GM23338 (cell line): ENCODE data around the gene CDKN2AIP. TPM values are rescaled to one million over a fixed set of nuclear protein-coding genes. Genes with fewer than 3 reads are reported as not detected.

ENCODE experiments used
- ATAC-seq: fragments of 200-7000 bp; cut with Tn5 transposase; 3 replicates; pipeline ENCODE4 v1.9.1; 2020
- DNase-seq: peaks from one replicate; pipeline ENCODE4 v3.0.0-alpha.2; 2015; ENCODE audit warnings: low spot score
- H2AFZ ChIP-seq: fragments of 200-600 bp; sonication (generic); 2 replicates; pipeline ENCODE4 v1.8.0; 2016; ENCODE audit warnings: antibody characterized with exemption, mild to moderate bottlenecking, moderate library complexity
- H3F3A ChIP-seq: fragments of 200-600 bp; sonication (generic); replicated peaks from 2 replicates; pipeline ENCODE4 v1.8.0; 2017; ENCODE audit warnings: antibody characterized with exemption, mixed run types, low read depth
- H3K27ac ChIP-seq: fragments of 200-600 bp; sonication (generic); 2 replicates; pipeline ENCODE4 v1.6.1; 2016; ENCODE audit warnings: low read depth
- H3K27me3 ChIP-seq: fragments of 200-600 bp; sonication (generic); 2 replicates; pipeline ENCODE4 v1.8.0; 2016; ENCODE audit warnings: mild to moderate bottlenecking, mixed run types, moderate library complexity; ENCODE audit not compliant: insufficient read depth
- H3K36me3 ChIP-seq: fragments of 200-600 bp; sonication (generic); 2 replicates; pipeline ENCODE4 v1.8.0; 2016; ENCODE audit warnings: mild to moderate bottlenecking; ENCODE audit not compliant: insufficient read depth
- H3K4me1 ChIP-seq: fragments of 200-600 bp; sonication (generic); 2 replicates; pipeline ENCODE4 v1.8.0; 2016; ENCODE audit warnings: mild to moderate bottlenecking, moderate library complexity; ENCODE audit not compliant: insufficient read depth
- H3K4me2 ChIP-seq: fragments of 200-600 bp; sonication (generic); 2 replicates; pipeline ENCODE4 v1.7.1; 2017; ENCODE audit warnings: mixed run types
- H3K4me3 ChIP-seq: fragments of 200-600 bp; sonication (generic); 2 replicates; pipeline ENCODE4 v1.6.1; 2016; ENCODE audit warnings: mixed run types
- H3K79me2 ChIP-seq: fragments of 200-600 bp; sonication (generic); replicated peaks from 2 replicates; pipeline ENCODE4 v1.8.0; 2017; ENCODE audit warnings: mild to moderate bottlenecking; ENCODE audit not compliant: insufficient read depth
- H3K9me2 ChIP-seq: fragments of 200-600 bp; sonication (generic); 2 replicates; pipeline ENCODE4 v1.8.0; 2017; ENCODE audit not compliant: insufficient read depth
- H4K20me1 ChIP-seq: fragments of 200-600 bp; sonication (generic); replicated peaks from 2 replicates; pipeline ENCODE4 v1.8.0; 2017; ENCODE audit warnings: mild to moderate bottlenecking; ENCODE audit not compliant: insufficient read depth
- H3K27ac Mint-ChIP-seq: 2 replicates; pipeline ENCODE4 v1.8.0; 2020; ENCODE audit warnings: inconsistent platforms, mild to moderate bottlenecking, moderate library complexity, mixed read lengths
- H3K27me3 Mint-ChIP-seq: 3 replicates; pipeline ENCODE4 v1.8.0; 2022; ENCODE audit warnings: low read depth, mild to moderate bottlenecking, moderate library complexity, mixed read lengths, inconsistent platforms; ENCODE audit not compliant: insufficient read depth, poor library complexity
- H3K36me3 Mint-ChIP-seq: 3 replicates; pipeline ENCODE4 v1.8.0; 2021; ENCODE audit warnings: low read depth, mild to moderate bottlenecking, inconsistent platforms, moderate library complexity, mixed read lengths
- H3K4me1 Mint-ChIP-seq: 3 replicates; pipeline ENCODE4 v1.8.0; 2020; ENCODE audit warnings: mild to moderate bottlenecking, inconsistent platforms, mixed read lengths
- H3K4me3 Mint-ChIP-seq: 3 replicates; pipeline ENCODE4 v1.8.0; 2021; ENCODE audit warnings: moderate library complexity, mild to moderate bottlenecking, inconsistent platforms, mixed read lengths
- H3K9me3 Mint-ChIP-seq: 3 replicates; pipeline ENCODE4 v1.8.0; 2020; ENCODE audit warnings: moderate library complexity, mild to moderate bottlenecking, inconsistent platforms, mixed read lengths
- CREB1 ChIP-seq: fragments of 250-450 bp; sonication (Bioruptor Pico); IDR thresholded peaks from 2 replicates; pipeline ENCODE4 v1.5.0; 2020; ENCODE audit warnings: low read depth, mild to moderate bottlenecking, moderate library complexity
- ETS1 ChIP-seq: IDR thresholded peaks from 2 replicates; pipeline ENCODE4 v1.6.1; 2016; ENCODE audit warnings: antibody characterized with exemption
- EZH2phosphoT487 ChIP-seq: fragments of 200-600 bp; sonication (generic); IDR thresholded peaks from one replicate; pipeline ENCODE4 v1.8.1; 2018; ENCODE audit warnings: antibody characterized with exemption; ENCODE audit not compliant: unreplicated experiment
- NANOG ChIP-seq: IDR thresholded peaks from 2 replicates; pipeline ENCODE4 v1.6.1; 2016; ENCODE audit warnings: antibody characterized with exemption, borderline replicate concordance
- POLR2AphosphoS5 ChIP-seq: IDR thresholded peaks from 2 replicates; pipeline ENCODE4 v1.6.1; 2016; ENCODE audit warnings: antibody characterized with exemption, low read depth
- REST ChIP-seq: IDR thresholded peaks from one replicate; pipeline ENCODE4 v1.6.1; 2018; ENCODE audit warnings: antibody characterized with exemption; ENCODE audit not compliant: unreplicated experiment
- STAT1 ChIP-seq: IDR thresholded peaks from one replicate; pipeline ENCODE4 v1.6.1; 2016; ENCODE audit warnings: antibody characterized with exemption; ENCODE audit not compliant: unreplicated experiment
- ZNF331 ChIP-seq: fragments of 250-450 bp; sonication (Bioruptor Pico); IDR thresholded peaks from 2 replicates; pipeline ENCODE4 v1.5.0; 2020; ENCODE audit warnings: low read depth, mild to moderate bottlenecking, moderate library complexity
- ZNF462 ChIP-seq: fragments of 250-450 bp; sonication (Bioruptor Pico); IDR thresholded peaks from 2 replicates; pipeline ENCODE4 v1.5.0; 2020; ENCODE audit warnings: mild to moderate bottlenecking, moderate library complexity
- polyA plus RNA-seq: library from polyadenylated mRNA; unstranded; fragments of >200 nt; fragmentation: Nextera tagmentation; extraction: Ambion mirVana; gene quantifications from 2 replicates; pipeline ENCODE4 v1.2.1, GENCODE V29; 2016
- total RNA-seq: library from RNA; depleted of rRNA; stranded (reverse); fragments of >200 nt; shearing (Covaris generic); gene quantifications from 2 replicates; pipeline ENCODE4 v1.2.3, GENCODE V29; 2014

CDKN2AIP gene
- total and polyA plus RNA-seq, 2 experiments from 2014 or later: 15.2 to 27.2 TPM

GRCh38 chr4:183407635-183408464, 36.6 kb upstream of the CDKN2AIP start:
- no peaks in the 10 kb centered on the region for H3K4me1 ChIP-seq
- H3K27me3 ChIP-seq: no peaks in the 10 kb centered on the region
- no peaks in the 10 kb centered on the region for H3F3A ChIP-seq
- peaks cover 11% of the 10 kb centered on the region for H3K4me1 Mint-ChIP-seq
- no peaks in the 10 kb centered on the region for H3K36me3 ChIP-seq
- DNase-seq (no peak), ATAC-seq (no peak)
- H3K4me2 ChIP-seq: peak overlapping the region; percentile 69
- H3K36me3 Mint-ChIP-seq: no peaks in the 10 kb centered on the region; the same call in 2 of the 3 replicates
- peak overlapping the region; percentile 40 for H3K4me3 ChIP-seq
- peak overlapping the region; percentile 71 for H3K4me3 Mint-ChIP-seq
- H4K20me1 ChIP-seq: no peaks in the 10 kb centered on the region
- no peaks in the 10 kb centered on the region; the same call in 2 of the 3 replicates for H3K9me3 Mint-ChIP-seq
- H3K79me2 ChIP-seq: no peaks in the 10 kb centered on the region
- no peaks in the 10 kb centered on the region for H3K9me2 ChIP-seq
- peak overlapping the region; percentile 63 for H2AFZ ChIP-seq
- H3K27ac Mint-ChIP-seq: peak overlapping the region; percentile 92
- peaks cover 7% of the 10 kb centered on the region for H3K27me3 Mint-ChIP-seq
- H3K27ac ChIP-seq: peak overlapping the region; percentile 77
- TF ChIP-seq CREB1 (no peak), REST (no peak), ZNF331 (no peak), NANOG (no peak), EZH2phosphoT487 (no peak), ZNF462 (CRISPR knock-in tag) (no peak), POLR2AphosphoS5 (no peak), ETS1 (no peak), STAT1 (no peak)
